MM.1S (cell line): ENCODE measurements around the gene ZNF618.

Experiments used
- DNase-seq: peaks from one replicate; pipeline ENCODE4 v3.0.0-alpha.2; 2015
- H2AFZ ChIP-seq: fragments of 300-600 bp; sonication (generic); 2 replicates; pipeline ENCODE4 v1.6.0; 2016; ENCODE audit warnings: antibody characterized with exemption, low read length
- H3F3A ChIP-seq: fragments of 300-600 bp; sonication (generic); 2 replicates; pipeline ENCODE4 v1.6.1; 2016; ENCODE audit warnings: mild to moderate bottlenecking, antibody characterized with exemption, low read length, moderate library complexity, mixed read lengths; ENCODE audit not compliant: insufficient read depth
- H3K27ac ChIP-seq: fragments of 300-600 bp; sonication (generic); 2 replicates; pipeline ENCODE4 v1.5.1; 2016; ENCODE audit warnings: mild to moderate bottlenecking, low read length
- H3K27me3 ChIP-seq: fragments of 300-600 bp; sonication (generic); replicated peaks from 2 replicates; pipeline ENCODE4 v1.6.0; 2016; ENCODE audit warnings: low read length; ENCODE audit not compliant: insufficient read depth
- H3K36me3 ChIP-seq: fragments of 300-600 bp; sonication (generic); replicated peaks from 2 replicates; pipeline ENCODE4 v1.6.1; 2016; ENCODE audit warnings: mild to moderate bottlenecking, low read length, mixed read lengths; ENCODE audit not compliant: insufficient read depth
- H3K4me1 ChIP-seq: fragments of 300-600 bp; sonication (generic); 2 replicates; pipeline ENCODE4 v1.6.1; 2016; ENCODE audit warnings: low read length, mixed read lengths
- H3K4me2 ChIP-seq: fragments of 300-600 bp; sonication (generic); 2 replicates; pipeline ENCODE4 v1.6.0; 2016; ENCODE audit warnings: low read depth, low read length
- H3K4me3 ChIP-seq: fragments of 300-600 bp; sonication (generic); 2 replicates; pipeline ENCODE4 v1.5.1; 2016; ENCODE audit warnings: low read length, mixed read lengths
- H3K79me2 ChIP-seq: fragments of 300-600 bp; sonication (generic); 2 replicates; pipeline ENCODE4 v1.6.1; 2016; ENCODE audit warnings: mixed run types, low read length, mixed read lengths
- H3K9ac ChIP-seq: fragments of 300-600 bp; sonication (generic); 2 replicates; pipeline ENCODE4 v1.6.1; 2016; ENCODE audit warnings: low read length, mixed read lengths
- H3K9me2 ChIP-seq: fragments of 300-600 bp; sonication (generic); replicated peaks from 2 replicates; pipeline ENCODE4 v1.6.1; 2016; ENCODE audit warnings: mild to moderate bottlenecking, low read length, mixed read lengths; ENCODE audit not compliant: insufficient read depth
- H3K9me3 ChIP-seq: fragments of 300-600 bp; sonication (generic); replicated peaks from 2 replicates; pipeline ENCODE4 v1.6.1; 2016; ENCODE audit warnings: mild to moderate bottlenecking, low read length, mixed read lengths; ENCODE audit not compliant: insufficient read depth
- H4K20me1 ChIP-seq: fragments of 300-600 bp; sonication (generic); 2 replicates; pipeline ENCODE4 v1.6.1; 2016; ENCODE audit warnings: mild to moderate bottlenecking, low read length, moderate library complexity, mixed read lengths; ENCODE audit not compliant: insufficient read depth
- EZH2 ChIP-seq: fragments of 300-600 bp; sonication (generic); optimal IDR thresholded peaks from 2 replicates; pipeline ENCODE3; 2017; ENCODE audit warnings: low read depth, mild to moderate bottlenecking, antibody characterized with exemption, low read length, mixed read lengths
- EZH2phosphoT487 ChIP-seq: fragments of 300-600 bp; sonication (generic); IDR thresholded peaks from 2 replicates; pipeline ENCODE4 v1.6.1; 2018; ENCODE audit warnings: antibody characterized with exemption, low read length
- TF ChIP-seq, protein P1 (sequence below): fragments of 300-600 bp; sonication (generic); IDR thresholded peaks from 2 replicates; pipeline ENCODE4 v1.5.1; 2016; ENCODE audit warnings: antibody characterized with exemption, low read length, mixed read lengths

ZNF618 gene

GRCh38 chr9:114086607-114087006, 210.5 kb downstream of the ZNF618 start:
- no peaks in the 10 kb centered on the region for H3K9me2 ChIP-seq
- H3K36me3 ChIP-seq: no peaks in the 10 kb centered on the region
- no peak for DNase-seq
- no peak overlapping the region for H2AFZ ChIP-seq
- no peak overlapping the region for H3K4me3 ChIP-seq
- H3K27me3 ChIP-seq: no peaks in the 10 kb centered on the region
- no peaks in the 10 kb centered on the region for H3K4me1 ChIP-seq
- no peaks in the 10 kb centered on the region for H3K79me2 ChIP-seq
- H3K27ac ChIP-seq: no peak overlapping the region
- TF ChIP-seq, protein P1, sequence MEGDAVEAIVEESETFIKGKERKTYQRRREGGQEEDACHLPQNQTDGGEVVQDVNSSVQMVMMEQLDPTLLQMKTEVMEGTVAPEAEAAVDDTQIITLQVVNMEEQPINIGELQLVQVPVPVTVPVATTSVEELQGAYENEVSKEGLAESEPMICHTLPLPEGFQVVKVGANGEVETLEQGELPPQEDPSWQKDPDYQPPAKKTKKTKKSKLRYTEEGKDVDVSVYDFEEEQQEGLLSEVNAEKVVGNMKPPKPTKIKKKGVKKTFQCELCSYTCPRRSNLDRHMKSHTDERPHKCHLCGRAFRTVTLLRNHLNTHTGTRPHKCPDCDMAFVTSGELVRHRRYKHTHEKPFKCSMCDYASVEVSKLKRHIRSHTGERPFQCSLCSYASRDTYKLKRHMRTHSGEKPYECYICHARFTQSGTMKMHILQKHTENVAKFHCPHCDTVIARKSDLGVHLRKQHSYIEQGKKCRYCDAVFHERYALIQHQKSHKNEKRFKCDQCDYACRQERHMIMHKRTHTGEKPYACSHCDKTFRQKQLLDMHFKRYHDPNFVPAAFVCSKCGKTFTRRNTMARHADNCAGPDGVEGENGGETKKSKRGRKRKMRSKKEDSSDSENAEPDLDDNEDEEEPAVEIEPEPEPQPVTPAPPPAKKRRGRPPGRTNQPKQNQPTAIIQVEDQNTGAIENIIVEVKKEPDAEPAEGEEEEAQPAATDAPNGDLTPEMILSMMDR: no peak
- no peak for TF ChIP-seq EZH2
- no peak for TF ChIP-seq EZH2phosphoT487
- H3K9me3 ChIP-seq: no peaks in the 10 kb centered on the region
- H3K9ac ChIP-seq: no peak overlapping the region
- H3K4me2 ChIP-seq: no peak overlapping the region
- no peaks in the 10 kb centered on the region for H4K20me1 ChIP-seq
- H3F3A ChIP-seq: no peaks in the 10 kb centered on the region

- Histone ChIP-seq H3K9me2 (no peaks in the 10 kb centered on the region), H2AFZ (no peak overlapping the region), H3K4me1 (no peaks in the 10 kb centered on the region), H3K27me3 (no peaks in the 10 kb centered on the region), H3K4me2 (no peak overlapping the region), H3K36me3 (no peaks in the 10 kb centered on the region), H3K9me3 (no peaks in the 10 kb centered on the region), H3F3A (no peaks in the 10 kb centered on the region), H4K20me1 (no peaks in the 10 kb centered on the region), H3K79me2 (no peaks in the 10 kb centered on the region), H3K9ac (no peak overlapping the region), H3K27ac (no peak overlapping the region), H3K4me3 (no peak overlapping the region)
- no peak for DNase-seq
- TF ChIP-seq EZH2phosphoT487 (no peak), EZH2 (no peak)
- TF ChIP-seq, protein P1: no peak
These were observed 211.6 kb downstream of the ZNF618 start for GRCh38 chr9:114087721-114088120.

- H3K4me2 ChIP-seq: no peak overlapping the region
These were observed 212.6 kb downstream of the ZNF618 start for GRCh38 chr9:114088571-114089170.

More at GRCh38 chr9:114088571-114089170, 212.6 kb downstream of the ZNF618 start:
- H3K79me2 ChIP-seq: no peaks in the 10 kb centered on the region
- DNase-seq: no peak
- no peak overlapping the region for H3K4me3 ChIP-seq
- no peak overlapping the region for H2AFZ ChIP-seq
- no peaks in the 10 kb centered on the region for H3K36me3 ChIP-seq
- no peak for TF ChIP-seq EZH2phosphoT487
- TF ChIP-seq, protein P1: no peak
- TF ChIP-seq EZH2: no peak
- H4K20me1 ChIP-seq: no peaks in the 10 kb centered on the region
- H3K9me2 ChIP-seq: no peaks in the 10 kb centered on the region
- H3K4me1 ChIP-seq: no peaks in the 10 kb centered on the region
- H3K27ac ChIP-seq: no peak overlapping the region
- no peak overlapping the region for H3K9ac ChIP-seq
- H3F3A ChIP-seq: no peaks in the 10 kb centered on the region
- H3K9me3 ChIP-seq: no peaks in the 10 kb centered on the region
- no peaks in the 10 kb centered on the region for H3K27me3 ChIP-seq
